M059J (cell line): ENCODE data around the gene KRT1. TPM values are rescaled to one million over a fixed set of nuclear protein-coding genes. Genes with fewer than 3 reads are reported as not detected.
"Not testable (repeated sequence)": the region's sequence is repeated elsewhere in the genome, so short reads cannot be mapped to it uniquely, and the experiment has no call there.

Source experiments
- DNase-seq: peaks from one replicate; pipeline ENCODE4 v3.0.0-alpha.2; 2012; ENCODE audit warnings: low read depth
- total RNA-seq: library from RNA; depleted of rRNA; stranded (reverse); fragments of >200 nt; shearing (Covaris generic); gene quantifications from 2 replicates; pipeline ENCODE4 v1.2.3, GENCODE V29; 2014

Gene KRT1
- total RNA-seq, 1 experiment from 2014 or later, result not detected

DNA sequence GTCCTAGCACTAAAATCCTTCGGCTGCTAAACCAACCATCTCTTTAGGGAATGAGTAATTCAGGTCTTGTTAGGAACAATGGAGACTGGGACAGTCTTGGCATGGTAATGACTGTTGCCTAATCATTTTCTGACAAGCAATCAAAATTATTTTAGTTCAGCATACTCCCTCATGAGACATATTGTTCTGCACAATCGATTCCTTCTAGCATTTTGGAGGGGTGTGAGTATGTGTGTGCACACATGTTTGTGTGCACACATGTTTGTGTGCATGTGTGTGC lies 2.1 kb upstream of the KRT1 start:
- no peak for DNase-seq

- DNase-seq, result no peak
These were observed 1.5 kb upstream of the KRT1 start for GRCh38 chr12:52681526-52682380.

DNA sequence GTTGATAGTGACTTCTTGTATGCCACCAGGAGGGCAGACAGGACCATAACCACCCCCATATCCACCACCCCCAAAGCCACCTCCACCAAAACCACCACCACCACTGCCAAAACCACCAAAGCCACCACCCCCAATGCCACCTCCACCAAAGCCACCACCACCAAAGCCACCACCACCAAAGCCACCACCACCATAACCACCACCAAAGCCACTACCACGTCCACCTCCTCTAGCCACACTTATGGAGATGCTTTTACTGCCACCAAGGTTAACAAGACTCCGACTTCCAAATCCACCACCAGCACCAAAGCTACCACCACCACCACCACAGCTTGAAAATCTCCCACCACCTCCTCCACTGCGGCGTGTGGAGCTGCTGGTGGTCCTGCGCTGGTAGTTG lies 332 bp downstream of the KRT1 start:
- DNase-seq, result no peak

GRCh38 chr12:52677671-52678070 lies 2.5 kb downstream of the KRT1 start:
- DNase-seq, result no peak

DNA sequence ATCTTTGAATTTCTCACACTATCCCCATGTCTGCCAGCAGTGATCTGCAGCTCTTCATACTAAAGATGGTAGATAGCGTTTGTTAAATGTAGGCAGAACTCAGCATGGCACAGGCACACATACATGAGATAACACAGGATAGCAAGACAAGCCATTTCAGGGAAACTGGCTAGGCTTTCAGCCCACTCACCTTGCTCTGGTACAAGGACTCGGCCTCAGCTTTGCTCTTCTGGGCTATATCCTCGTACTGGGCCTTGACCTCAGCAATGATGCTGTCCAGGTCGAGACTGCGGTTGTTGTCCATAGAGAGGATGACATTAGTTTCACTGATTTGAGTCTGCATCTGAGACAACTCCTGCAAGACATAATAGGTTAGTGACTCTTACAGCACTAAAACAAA lies 3.1 kb downstream of the KRT1 start:
- DNase-seq, result no peak

DNA sequence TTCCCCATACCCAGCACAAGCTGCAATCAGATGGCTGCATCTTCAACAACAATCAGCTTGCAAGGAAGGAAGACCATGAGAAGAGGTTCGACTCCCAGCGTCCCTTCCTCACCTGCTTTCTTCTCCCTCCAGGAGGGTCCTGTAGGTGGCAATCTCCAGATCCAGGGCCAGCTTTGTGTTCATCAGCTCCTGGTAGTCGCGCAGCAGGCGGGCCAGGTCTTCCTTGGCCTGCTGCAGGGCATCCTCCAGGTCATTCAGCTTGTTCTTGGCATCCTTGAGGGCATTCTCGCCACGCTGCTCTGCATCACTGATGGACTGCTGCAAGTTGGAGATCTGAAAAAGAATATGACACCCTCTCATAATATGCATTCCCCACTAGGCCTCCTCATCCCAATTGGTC lies 4.0 kb downstream of the KRT1 start:
- no peak for DNase-seq

DNA sequence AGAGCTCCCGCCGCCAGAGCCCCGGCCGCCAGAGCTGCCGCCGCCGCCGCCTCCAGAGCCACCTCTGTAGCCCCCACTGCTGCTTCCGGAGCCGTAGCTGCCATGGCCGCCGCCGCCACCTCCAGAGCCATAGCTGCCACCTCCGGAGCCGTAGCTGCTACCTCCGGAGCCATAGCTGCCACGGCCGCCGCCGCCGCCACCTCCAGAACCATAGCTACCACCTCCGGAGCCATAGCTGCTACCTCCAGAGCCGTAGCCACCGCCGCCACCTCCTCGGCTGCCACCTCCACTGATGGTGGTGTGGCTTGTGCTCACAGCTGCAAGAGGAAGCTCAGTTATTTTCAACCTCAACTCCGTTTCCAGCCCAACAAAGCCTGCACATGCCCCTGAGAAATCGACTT lies 4.9 kb downstream of the KRT1 start:
- DNase-seq, result no peak

GRCh38 chr12:52674433-52674775 lies 5.8 kb downstream of the KRT1 start:
- DNase-seq, result no peak

DNA sequence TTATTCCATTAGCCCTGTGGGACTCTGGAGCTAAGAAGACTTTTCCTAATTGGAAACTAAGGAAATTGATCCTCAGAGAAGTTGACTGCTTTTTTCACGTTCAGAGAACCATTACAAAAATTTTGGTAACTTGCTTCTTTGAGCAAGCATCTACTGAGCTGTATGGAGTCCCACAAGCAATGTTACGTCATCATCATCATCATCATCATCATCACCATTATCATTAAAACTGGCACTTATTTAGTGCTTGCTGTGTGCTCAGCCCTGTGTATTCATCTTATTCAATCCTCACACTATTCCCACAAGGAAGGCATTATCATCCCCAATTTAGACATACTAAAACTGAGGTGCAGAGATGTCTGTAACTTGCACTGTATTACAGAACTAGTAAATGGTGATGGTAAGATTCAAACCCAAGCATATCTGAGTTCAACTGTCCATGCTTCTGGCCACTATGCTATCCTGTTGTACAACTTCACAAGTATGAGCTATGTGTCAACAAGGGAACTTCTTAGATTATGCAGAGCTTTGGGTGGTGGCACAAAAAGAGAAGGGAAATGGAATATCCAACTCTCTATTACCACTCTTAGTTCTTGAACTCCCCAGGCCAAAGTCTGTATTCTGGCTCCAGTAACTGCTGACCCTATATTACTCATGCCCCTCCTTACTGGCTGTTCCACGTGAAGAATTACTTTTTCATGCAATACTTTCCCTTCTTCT lies 6.3 kb downstream of the KRT1 start:
- DNase-seq, result no peak

DNA sequence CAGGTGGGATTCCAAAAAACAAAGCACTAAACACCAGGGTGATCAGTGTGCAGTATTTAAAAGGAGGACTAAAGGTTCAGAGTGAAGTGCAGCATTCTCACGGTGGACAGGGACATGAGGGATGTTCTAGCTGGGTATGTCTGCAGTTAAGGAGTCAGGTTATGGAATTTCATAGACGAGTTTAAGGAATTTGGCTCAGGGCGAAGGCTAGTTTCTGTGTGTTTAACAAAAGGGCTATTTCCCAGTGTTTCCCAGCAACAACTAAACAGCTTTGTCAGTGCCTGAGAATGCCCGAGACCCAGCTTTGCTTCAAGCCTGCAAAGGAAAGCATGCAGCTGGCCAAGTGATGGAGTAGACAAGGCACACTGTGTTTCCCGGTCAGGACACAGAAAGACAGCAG lies 7.0 kb downstream of the KRT1 start:
- DNase-seq, result peak; percentile 12

GRCh38 chr12:52672321-52672933 lies 7.8 kb downstream of the KRT1 start:
- DNase-seq, result peak; percentile 85

- no peak for DNase-seq
These were observed 9.2 kb downstream of the KRT1 start for GRCh38 chr12:52670961-52671360.

GRCh38 chr12:52670506-52670905 lies 9.7 kb downstream of the KRT1 start:
- no peak for DNase-seq

DNA sequence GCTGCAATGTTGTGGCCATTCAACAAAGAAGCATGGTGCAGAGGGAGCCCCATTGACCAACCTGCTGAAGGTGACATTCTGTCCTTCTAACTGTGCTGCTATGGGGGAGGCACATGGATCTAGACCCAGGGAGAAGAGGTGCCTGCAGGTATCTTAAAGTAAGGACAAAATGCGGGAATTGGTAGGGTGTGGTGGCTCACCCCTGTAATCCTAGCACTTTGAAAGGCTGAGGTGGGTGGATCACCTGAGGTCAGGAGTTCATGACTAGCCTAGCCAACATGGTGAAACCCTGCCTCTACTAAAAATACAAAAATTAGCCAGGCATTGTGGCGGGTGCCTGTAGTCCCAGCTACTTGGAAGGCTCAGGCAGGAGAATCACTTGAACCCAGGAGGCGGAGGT lies 10.3 kb downstream of the KRT1 start:
- not testable (repeated sequence) for DNase-seq

DNA sequence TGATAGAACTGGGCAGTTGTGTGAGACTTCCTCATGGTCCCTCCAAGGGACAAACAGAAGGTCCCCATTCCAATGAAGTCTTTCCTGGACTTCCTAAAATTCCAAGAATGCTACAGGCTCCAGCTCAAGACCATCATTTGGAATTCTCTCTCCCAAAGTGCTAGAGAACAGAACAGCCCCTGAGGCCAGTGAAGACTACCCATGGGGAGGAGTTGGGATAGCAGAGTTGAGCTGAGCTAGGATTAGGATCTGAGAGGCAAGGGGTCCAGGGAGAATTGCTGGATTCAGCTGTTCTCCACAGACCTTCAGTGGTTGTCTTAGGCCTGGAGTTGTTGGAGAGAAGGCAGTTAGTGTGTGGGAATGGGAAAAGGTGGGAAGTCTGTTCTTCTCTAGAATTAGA lies 10.8 kb downstream of the KRT1 start:
- no peak for DNase-seq

GRCh38 chr12:52667931-52668330 lies 12.3 kb downstream of the KRT1 start:
- no peak for DNase-seq

DNA sequence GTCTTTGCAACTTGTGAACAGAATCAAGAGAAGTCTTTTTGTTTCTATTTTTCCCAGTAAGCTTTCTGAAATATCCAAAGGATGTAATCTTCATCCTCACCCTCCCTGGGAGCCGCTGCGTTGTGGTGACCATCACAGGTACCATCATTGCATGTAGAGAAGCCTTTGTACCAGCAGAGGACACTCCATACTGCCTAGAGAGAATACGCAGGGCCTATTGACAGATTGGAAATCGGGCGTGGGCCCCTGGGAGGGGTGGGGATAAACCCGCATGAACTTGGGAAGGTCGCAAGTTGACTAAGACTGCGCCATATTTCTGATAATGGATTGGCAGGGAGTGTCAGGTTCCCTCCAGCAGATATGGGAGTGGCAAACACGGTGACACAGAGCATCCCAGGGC lies 12.7 kb downstream of the KRT1 start:
- DNase-seq, result no peak

DNA sequence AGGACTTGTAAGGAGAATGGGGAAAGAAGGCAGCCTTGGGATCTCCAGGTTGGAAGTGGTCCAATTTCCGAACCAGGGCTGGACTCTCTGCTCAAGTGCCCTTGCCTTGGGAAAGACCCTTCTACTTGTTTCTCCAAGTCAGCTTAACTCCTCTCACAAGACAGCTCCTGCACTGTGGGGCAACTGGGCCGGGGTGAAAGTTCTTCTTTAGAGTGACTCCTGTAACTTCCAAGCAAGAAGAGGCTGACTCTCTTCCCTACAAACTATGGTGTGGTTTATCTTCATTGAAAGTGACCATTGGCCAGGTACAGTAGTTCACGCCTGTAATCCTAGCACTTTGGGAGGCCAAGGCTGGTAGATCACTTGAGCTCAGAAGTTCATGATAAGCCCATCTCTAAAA lies 13.7 kb downstream of the KRT1 start:
- no peak for DNase-seq

- no peak for DNase-seq
These were observed 16.8 kb downstream of the KRT1 start for GRCh38 chr12:52663420-52663819.

- no peak for DNase-seq
These were observed 17.3 kb downstream of the KRT1 start for GRCh38 chr12:52662918-52663229.

- DNase-seq, result no peak
These were observed 17.9 kb downstream of the KRT1 start for GRCh38 chr12:52662093-52662917.

DNA sequence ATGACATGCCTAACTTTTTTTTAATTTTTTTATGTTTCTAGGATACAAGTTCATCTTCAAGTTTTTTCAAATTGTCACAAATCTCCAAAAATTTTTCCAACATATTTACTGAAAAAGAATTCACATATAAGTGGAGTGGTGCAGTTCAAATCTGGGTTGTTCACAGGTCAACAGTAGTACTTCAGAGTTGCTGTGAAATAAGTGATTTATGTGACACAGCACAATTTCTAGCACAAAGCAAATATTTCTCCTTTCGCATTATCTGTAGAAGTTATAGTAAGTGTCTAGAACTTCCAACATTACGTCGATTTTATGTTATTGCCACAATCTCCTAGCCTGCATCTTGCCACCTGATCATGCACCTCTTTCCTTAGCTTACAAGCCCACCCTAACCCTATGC lies 18.5 kb downstream of the KRT1 start:
- no peak for DNase-seq
